ENCODE measurements around the gene OR9Q1.

DNA sequence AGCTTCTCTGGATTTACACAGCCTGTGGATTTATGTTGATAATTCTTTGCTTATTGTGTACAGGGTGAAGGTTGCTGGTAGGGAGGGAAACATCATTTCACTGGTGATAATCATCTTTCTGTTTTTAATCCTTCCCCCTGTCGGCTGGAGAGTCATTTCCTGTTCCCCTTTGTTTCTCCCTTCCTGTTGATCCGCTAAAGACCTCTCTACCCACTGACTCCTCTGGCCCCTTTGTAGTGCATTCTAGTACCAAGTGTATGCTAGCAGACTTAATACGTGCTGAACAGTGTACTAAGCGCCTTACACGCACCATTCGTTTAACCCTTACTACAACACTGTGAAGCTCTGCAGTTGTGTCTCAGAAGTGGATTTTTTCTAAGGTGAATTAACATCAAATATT lies 19.0 kb upstream of the OR9Q1 start:
- TF ChIP-seq TAF1 (IDR thresholded peaks at IDR 0.05; ENCODE audit: low read depth, low read length) (no peak), JUN (IDR thresholded peaks at IDR 0.05; ENCODE audit: low read depth, low read length) (no peak), POLR2AphosphoS5 (IDR thresholded peaks at IDR 0.05; ENCODE audit: low read depth, low read length) (no peak), EZH2 (IDR thresholded peaks at IDR 0.05; ENCODE audit: low read depth, low read length, severe bottlenecking) (no peak), HDAC2 (IDR thresholded peaks at IDR 0.05; ENCODE audit: borderline replicate concordance in 1 of 2, low read depth in 2 of 2, low read length in 2 of 2) (no peak), NRF1 (IDR thresholded peaks at IDR 0.05; ENCODE audit: low read depth, low read length) (no peak), SP1 (IDR thresholded peaks at IDR 0.05; ENCODE audit: low read depth, low read length) (no peak), RAD21 (IDR thresholded peaks at IDR 0.05 in 1 of 2, conservative IDR thresholded peaks at IDR 0.05 in 1 of 2; ENCODE audit: low read depth in 2 of 2, low read length in 2 of 2) (no peak), EP300 (IDR thresholded peaks at IDR 0.05; ENCODE audit: borderline replicate concordance in 1 of 2, low read depth in 2 of 2, low read length in 2 of 2) (no peak), RBBP5 (IDR thresholded peaks at IDR 0.05; ENCODE audit: borderline replicate concordance, low read depth, low read length) (no peak), HDAC6 (IDR thresholded peaks at IDR 0.05; ENCODE audit: low read depth, low read length) (no peak), RFX5 (IDR thresholded peaks at IDR 0.05; ENCODE audit: borderline replicate concordance, low read depth, low read length) (no peak)
- TF ChIP-seq, protein P1, sequence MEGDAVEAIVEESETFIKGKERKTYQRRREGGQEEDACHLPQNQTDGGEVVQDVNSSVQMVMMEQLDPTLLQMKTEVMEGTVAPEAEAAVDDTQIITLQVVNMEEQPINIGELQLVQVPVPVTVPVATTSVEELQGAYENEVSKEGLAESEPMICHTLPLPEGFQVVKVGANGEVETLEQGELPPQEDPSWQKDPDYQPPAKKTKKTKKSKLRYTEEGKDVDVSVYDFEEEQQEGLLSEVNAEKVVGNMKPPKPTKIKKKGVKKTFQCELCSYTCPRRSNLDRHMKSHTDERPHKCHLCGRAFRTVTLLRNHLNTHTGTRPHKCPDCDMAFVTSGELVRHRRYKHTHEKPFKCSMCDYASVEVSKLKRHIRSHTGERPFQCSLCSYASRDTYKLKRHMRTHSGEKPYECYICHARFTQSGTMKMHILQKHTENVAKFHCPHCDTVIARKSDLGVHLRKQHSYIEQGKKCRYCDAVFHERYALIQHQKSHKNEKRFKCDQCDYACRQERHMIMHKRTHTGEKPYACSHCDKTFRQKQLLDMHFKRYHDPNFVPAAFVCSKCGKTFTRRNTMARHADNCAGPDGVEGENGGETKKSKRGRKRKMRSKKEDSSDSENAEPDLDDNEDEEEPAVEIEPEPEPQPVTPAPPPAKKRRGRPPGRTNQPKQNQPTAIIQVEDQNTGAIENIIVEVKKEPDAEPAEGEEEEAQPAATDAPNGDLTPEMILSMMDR (IDR thresholded peaks at IDR 0.05; ENCODE audit: control extremely low read depth in 1 of 3, insufficient read depth in 1 of 3, low read depth in 1 of 3, low read length in 3 of 3): no peak
- TF ChIP-seq, protein P2, sequence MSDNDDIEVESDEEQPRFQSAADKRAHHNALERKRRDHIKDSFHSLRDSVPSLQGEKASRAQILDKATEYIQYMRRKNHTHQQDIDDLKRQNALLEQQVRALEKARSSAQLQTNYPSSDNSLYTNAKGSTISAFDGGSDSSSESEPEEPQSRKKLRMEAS (IDR thresholded peaks at IDR 0.05): no peak
